ENCODE data around the gene RPS6KA1.

RPS6KA1 gene

DNA sequence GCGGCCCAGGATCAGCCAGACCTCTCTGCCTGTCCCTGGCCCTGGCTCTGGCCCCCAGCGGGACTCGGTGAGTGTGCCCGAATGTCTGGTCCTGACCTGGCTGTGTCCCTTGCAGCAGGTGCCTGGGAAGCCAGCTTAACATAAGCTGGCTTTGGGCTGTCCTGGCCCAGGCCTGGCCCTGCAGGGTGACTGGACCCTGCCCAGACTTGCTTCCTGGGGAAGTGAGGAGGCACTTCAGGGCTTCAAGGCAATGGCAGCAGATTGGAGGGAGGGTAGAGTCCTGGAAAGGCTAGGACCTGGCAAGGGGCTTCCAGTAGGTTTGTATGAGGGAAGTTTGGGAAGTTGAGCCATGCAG lies 16.4 kb downstream of the RPS6KA1 start:
- no peak for DNase-seq (ENCODE audit: extremely low read depth, low read depth)
- TF ChIP-seq, protein P1, sequence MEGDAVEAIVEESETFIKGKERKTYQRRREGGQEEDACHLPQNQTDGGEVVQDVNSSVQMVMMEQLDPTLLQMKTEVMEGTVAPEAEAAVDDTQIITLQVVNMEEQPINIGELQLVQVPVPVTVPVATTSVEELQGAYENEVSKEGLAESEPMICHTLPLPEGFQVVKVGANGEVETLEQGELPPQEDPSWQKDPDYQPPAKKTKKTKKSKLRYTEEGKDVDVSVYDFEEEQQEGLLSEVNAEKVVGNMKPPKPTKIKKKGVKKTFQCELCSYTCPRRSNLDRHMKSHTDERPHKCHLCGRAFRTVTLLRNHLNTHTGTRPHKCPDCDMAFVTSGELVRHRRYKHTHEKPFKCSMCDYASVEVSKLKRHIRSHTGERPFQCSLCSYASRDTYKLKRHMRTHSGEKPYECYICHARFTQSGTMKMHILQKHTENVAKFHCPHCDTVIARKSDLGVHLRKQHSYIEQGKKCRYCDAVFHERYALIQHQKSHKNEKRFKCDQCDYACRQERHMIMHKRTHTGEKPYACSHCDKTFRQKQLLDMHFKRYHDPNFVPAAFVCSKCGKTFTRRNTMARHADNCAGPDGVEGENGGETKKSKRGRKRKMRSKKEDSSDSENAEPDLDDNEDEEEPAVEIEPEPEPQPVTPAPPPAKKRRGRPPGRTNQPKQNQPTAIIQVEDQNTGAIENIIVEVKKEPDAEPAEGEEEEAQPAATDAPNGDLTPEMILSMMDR (IDR thresholded peaks at IDR 0.05; ENCODE audit: low read depth, low read length), result no peak

- DNase-seq (ENCODE audit: extremely low read depth, low read depth), result no peak
- TF ChIP-seq, protein P1 (IDR thresholded peaks at IDR 0.05; ENCODE audit: low read depth, low read length), result no peak
Observed at GRCh38 chr1:26546375-26546774, 16.8 kb downstream of the RPS6KA1 start.

DNA sequence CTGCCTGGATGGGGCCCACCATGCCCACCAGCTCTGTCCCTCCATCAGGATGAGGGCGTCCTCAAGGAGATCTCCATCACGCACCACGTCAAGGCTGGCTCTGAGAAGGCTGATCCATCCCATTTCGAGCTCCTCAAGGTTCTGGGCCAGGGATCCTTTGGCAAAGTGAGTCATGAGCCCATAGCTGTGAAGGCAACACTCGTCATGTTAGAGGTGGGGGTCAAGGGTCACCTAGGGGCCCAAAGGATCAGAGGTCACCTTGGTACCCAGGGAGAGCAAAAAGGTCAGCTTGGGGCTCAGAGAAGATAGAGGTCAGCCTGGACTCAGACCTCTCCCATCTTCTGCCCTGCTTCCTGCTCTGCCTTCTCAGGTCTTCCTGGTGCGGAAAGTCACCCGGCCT lies 17.3 kb downstream of the RPS6KA1 start:
- no peak for DNase-seq (ENCODE audit: extremely low read depth, low read depth)
- TF ChIP-seq, protein P1 (IDR thresholded peaks at IDR 0.05; ENCODE audit: low read depth, low read length), result no peak

GRCh38 chr1:26548841-26549240 lies 19.3 kb downstream of the RPS6KA1 start:
- TF ChIP-seq, protein P1 (IDR thresholded peaks at IDR 0.05; ENCODE audit: low read depth, low read length), result no peak
- DNase-seq (ENCODE audit: extremely low read depth, low read depth), result no peak

DNA sequence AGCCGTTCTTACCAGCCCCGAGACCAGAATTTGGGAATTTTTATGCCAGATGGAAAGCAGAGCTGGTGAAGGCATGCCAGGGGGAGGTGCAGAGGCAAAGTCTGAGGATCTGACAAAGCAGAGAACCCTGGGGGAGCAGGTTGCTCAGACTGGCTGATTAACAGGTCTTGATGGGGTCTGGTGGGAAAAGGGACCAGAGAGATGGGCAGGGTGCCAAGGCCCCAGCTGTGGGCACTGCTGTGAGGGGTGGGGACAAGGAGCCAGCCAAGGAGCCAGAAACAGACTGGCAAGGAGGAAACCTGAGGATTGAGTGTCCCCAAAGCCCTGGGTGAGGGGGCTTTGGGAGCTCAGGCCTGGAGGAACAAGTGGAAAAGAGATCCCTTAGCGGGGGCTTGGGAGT lies 21.4 kb downstream of the RPS6KA1 start:
- TF ChIP-seq, protein P1 (IDR thresholded peaks at IDR 0.05; ENCODE audit: low read depth, low read length), result no peak
- DNase-seq (ENCODE audit: extremely low read depth, low read depth), result no peak

DNA sequence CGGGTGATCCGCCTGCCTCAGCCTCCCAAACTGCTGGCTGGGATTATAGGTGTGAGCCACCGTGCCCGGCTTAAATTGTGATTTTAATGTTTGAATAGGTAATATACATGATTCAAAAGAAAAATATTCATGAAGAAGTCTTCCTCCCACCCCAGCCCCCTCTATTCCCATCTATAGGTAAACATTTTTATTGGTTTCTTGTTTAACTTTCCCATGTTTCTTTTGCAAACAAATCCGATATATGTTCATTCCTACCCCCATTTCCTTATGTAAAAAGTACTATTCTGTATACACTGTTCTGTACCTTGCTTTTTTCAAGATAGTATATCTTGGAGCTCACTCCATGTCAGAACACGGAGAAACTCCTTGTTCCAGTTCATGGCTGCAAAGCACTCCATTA lies 23.2 kb downstream of the RPS6KA1 start:
- TF ChIP-seq, protein P1 (IDR thresholded peaks at IDR 0.05; ENCODE audit: low read depth, low read length), result no peak
- DNase-seq (ENCODE audit: extremely low read depth, low read depth), result no peak

DNA sequence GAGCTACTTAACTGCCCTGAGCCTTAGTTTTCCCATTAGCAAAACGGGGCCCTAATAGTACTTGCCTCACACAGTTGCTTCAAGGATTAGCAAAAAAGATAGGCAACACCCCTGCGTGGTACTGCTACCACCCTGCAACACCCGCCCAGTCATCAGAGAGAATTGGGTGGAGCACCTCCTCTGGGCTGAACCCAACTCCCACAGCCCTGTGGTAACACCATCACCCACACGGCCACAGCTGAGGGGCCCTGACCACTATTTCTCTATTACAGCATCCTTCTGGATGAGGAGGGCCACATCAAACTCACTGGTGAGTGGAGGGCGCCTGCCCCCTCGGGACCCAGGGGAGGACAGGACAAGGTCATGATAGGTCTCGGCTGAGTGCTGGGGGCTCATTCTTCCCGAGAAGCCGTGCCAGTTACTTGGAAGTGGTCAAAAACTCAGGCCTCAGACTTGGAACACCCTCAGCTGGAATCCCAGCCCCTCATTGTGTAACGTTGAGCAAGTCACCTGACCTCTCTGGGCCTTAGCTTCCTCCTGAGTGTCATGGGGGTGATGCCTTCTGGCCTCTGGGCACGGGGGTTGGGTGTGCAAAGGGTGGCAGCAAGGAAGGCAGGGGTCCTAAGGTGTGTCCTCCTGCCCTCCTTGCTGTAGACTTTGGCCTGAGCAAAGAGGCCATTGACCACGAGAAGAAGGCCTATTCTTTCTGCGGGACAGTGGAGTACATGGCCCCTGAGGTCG lies 24.6 kb downstream of the RPS6KA1 start:
- no peak for DNase-seq (ENCODE audit: extremely low read depth, low read depth)
- TF ChIP-seq, protein P1 (IDR thresholded peaks at IDR 0.05; ENCODE audit: low read depth, low read length), result no peak

All from AG09319 (cell line).